HCT116 (cell line): ENCODE data around the gene TMEM187. TPM values are rescaled to one million over a fixed set of nuclear protein-coding genes. Genes with fewer than 3 reads are reported as not detected.
A peak's percentile ranks its signal among the peaks of the same experiment; 100 is the strongest.

Experiments used
- ATAC-seq: fragments of 200-7000 bp; cut with Tn5 transposase; 2 replicates; pipeline ENCODE4 v1.9.1; 2020; ENCODE audit warnings: mild to moderate bottlenecking, moderate library complexity
- BruUV-seq: library from RNA; stranded (reverse); fragments of 400-500 nt; replicated peaks from 2 replicates; lab custom pipeline; 2021; lab: Mats Ljungman, UMichigan
- CTCF ChIA-PET: fragments of 300-600 bp; sonication (Branson Sonifier 250); formaldehyde crosslinking; loops from one replicate; lab custom pipeline; 2021; ENCODE audit warnings: antibody characterized with exemption; lab: Charles Lee
- POLR2A ChIA-PET: fragments of 300-600, 350-600 bp; sonication (Branson Sonifier 250); formaldehyde crosslinking; loops from one replicate; lab custom pipeline; 2021; ENCODE audit warnings: antibody characterized with exemption; lab: Charles Lee
- RAD21 ChIA-PET, 2 experiments: fragments of 300-600 bp; sonication (Branson Sonifier 250); formaldehyde crosslinking; loops; one replicate each; lab custom pipeline; 2023; ENCODE audit warnings: low total read pairs in 2 of 2; ENCODE audit not compliant: uncharacterized antibody in 2 of 2, unreplicated experiment in 2 of 2, low non-redundant PET in 1 of 2; lab: Charles Lee
- DNase-seq: peaks from one replicate; pipeline ENCODE4 v3.0.0-alpha.2; 2010; ENCODE audit warnings: low read depth, low spot score
- H2AFZ ChIP-seq: fragments of 200-600 bp; shearing (Covaris generic), sonication (generic); 2 replicates; pipeline ENCODE4 v1.6.1; 2017; ENCODE audit warnings: low read depth, mixed run types, mixed read lengths, antibody characterized with exemption, low read length; ENCODE audit not compliant: poor library complexity, severe bottlenecking
- H3K27ac ChIP-seq: 2 replicates; pipeline ENCODE4 v1.5.1; 2012; ENCODE audit warnings: low read depth, low read length
- H3K27me3 ChIP-seq: fragments of 200-600 bp; sonication (generic); 2 replicates; pipeline ENCODE4 v1.6.1; 2016; ENCODE audit warnings: mixed run types, low read length, mixed read lengths; ENCODE audit not compliant: insufficient read depth
- H3K36me3 ChIP-seq, 2 experiments: fragments of 200-500 bp in 1 of 2; fragments of 200-600 bp in 1 of 2; sonication (Bioruptor generic) in 1 of 2; sonication (generic) in 1 of 2; 2 replicates each; pipeline versions ENCODE4 v1.5.1 to v1.6.1; 2014 to 2016; ENCODE audit warnings: low read length in 2 of 2, inconsistent platforms in 1 of 2, mixed read lengths in 1 of 2, mixed run types in 1 of 2; ENCODE audit not compliant: insufficient read depth in 2 of 2, control insufficient read depth in 1 of 2
- H3K4me1 ChIP-seq, 2 experiments: fragments of 200-600 bp in 1 of 2; sonication (generic) in 1 of 2; 2 replicates each; pipeline versions ENCODE4 v1.5.1 to v1.6.1; 2012 to 2017; ENCODE audit warnings: low read length in 2 of 2, inconsistent platforms in 1 of 2, mild to moderate bottlenecking in 1 of 2, mixed read lengths in 1 of 2, mixed run types in 1 of 2, moderate library complexity in 1 of 2; ENCODE audit not compliant: insufficient read depth in 2 of 2, control insufficient read depth in 1 of 2
- H3K4me2 ChIP-seq: fragments of 200-600 bp; sonication (generic); 2 replicates; pipeline ENCODE4 v1.6.1; 2017; ENCODE audit warnings: mixed run types, low read length, mixed read lengths
- H3K4me3 ChIP-seq, 2 experiments: fragments of 200-600 bp in 1 of 2; sonication (generic) in 1 of 2; replicated peaks in 1 of 2; 2 replicates each; pipeline ENCODE4 v1.5.1; 2011 to 2016; ENCODE audit warnings: low read length in 2 of 2, control low read depth in 1 of 2, low read depth in 1 of 2, mild to moderate bottlenecking in 1 of 2, mixed read lengths in 1 of 2, mixed run types in 1 of 2
- H3K79me2 ChIP-seq: fragments of 200-600 bp; sonication (generic); 2 replicates; pipeline ENCODE4 v1.6.1; 2017; ENCODE audit warnings: mild to moderate bottlenecking, mixed run types, low read length, moderate library complexity, mixed read lengths; ENCODE audit not compliant: insufficient read depth
- H3K9ac ChIP-seq: fragments of 200-600 bp; sonication (generic); 2 replicates; pipeline ENCODE4 v1.6.1; 2016; ENCODE audit warnings: low read length, mixed read lengths
- H3K9me2 ChIP-seq: fragments of 200-600 bp; sonication (generic), shearing (Covaris generic); 2 replicates; pipeline ENCODE4 v1.6.1; 2017; ENCODE audit warnings: mixed run types, mild to moderate bottlenecking, moderate library complexity; ENCODE audit not compliant: insufficient read depth
- H3K9me3 ChIP-seq, 2 experiments: fragments of 200-500 bp in 1 of 2; fragments of 200-600 bp in 1 of 2; sonication (Bioruptor generic) in 1 of 2; sonication (generic) in 1 of 2; 2 replicates each; pipeline ENCODE4 v1.6.1; 2014 to 2017; ENCODE audit warnings: low read length in 2 of 2, mixed read lengths in 2 of 2, inconsistent platforms in 1 of 2, low read depth in 1 of 2, mild to moderate bottlenecking in 1 of 2, mixed run types in 1 of 2, moderate library complexity in 1 of 2; ENCODE audit not compliant: control insufficient read depth in 1 of 2, insufficient read depth in 1 of 2
- H4K20me1 ChIP-seq: fragments of 200-600 bp; sonication (generic), shearing (Covaris generic); 2 replicates; pipeline ENCODE4 v1.6.1; 2017; ENCODE audit warnings: mixed run types, mild to moderate bottlenecking, moderate library complexity; ENCODE audit not compliant: insufficient read depth
- ATF3 ChIP-seq: IDR thresholded peaks from 2 replicates; pipeline ENCODE4 v1.6.1; 2012
- POLR2AphosphoS5 ChIP-seq: IDR thresholded peaks from 2 replicates; pipeline ENCODE4 v1.6.1; 2011; ENCODE audit warnings: mild to moderate bottlenecking, low read depth, low read length, moderate library complexity
- SRF ChIP-seq: IDR thresholded peaks from 2 replicates; pipeline ENCODE4 v1.6.1; 2012; ENCODE audit warnings: low read depth
- ZFX ChIP-seq: fragments of 450-650 bp; IDR thresholded peaks from 2 replicates; pipeline ENCODE4 v1.6.1; 2017
- ZNF274 ChIP-seq: fragments of 200-500 bp; sonication (Bioruptor generic); IDR thresholded peaks from 2 replicates; pipeline ENCODE4 v1.6.1; 2014; ENCODE audit warnings: mild to moderate bottlenecking, low read depth, low read length, inconsistent platforms
- intact Hi-C: fragments of 100-400 bp; cut with micrococcal nuclease; formaldehyde crosslinking; loops from 2 replicates; pipeline ENCODE4 v1.10.0; 2022
- total RNA-seq: library from RNA; stranded (reverse); gene quantifications from one replicate; pipeline ENCODE4 v1.2.1, GENCODE V29; 2021; ENCODE audit not compliant: unreplicated experiment

TMEM187 gene
- total RNA-seq, 1 experiment from 2014 or later = 12.6 TPM

GRCh38 chrX:154011376-154012335 lies 39.1 kb downstream of the TMEM187 start:
- no peak overlapping the region for H3K4me2 ChIP-seq
- H3K9me2 ChIP-seq = no peaks in the 10 kb centered on the region
- intact Hi-C loops = no loop called here
- no peak overlapping the region for H3K27ac ChIP-seq
- CTCF ChIA-PET = no interaction called here
- no peak overlapping the region for H2AFZ ChIP-seq
- no peaks in the 10 kb centered on the region for H3K9me3 ChIP-seq
- DNase-seq (no peak), ATAC-seq (no peak)
- no peak overlapping the region for H3K4me3 ChIP-seq
- RAD21 ChIA-PET = no interaction called here
- no peaks in the 10 kb centered on the region for H4K20me1 ChIP-seq
- H3K9ac ChIP-seq = no peak overlapping the region
- TF ChIP-seq ZFX (no peak), POLR2AphosphoS5 (0 out of 2 replicates have a peak, but pooled peaks have one; percentile 11)
- TF ChIP-seq, all 23 proteins: peak for 1
- H3K27me3 ChIP-seq = no peaks in the 10 kb centered on the region
- peaks cover 0 to 14% of the 10 kb centered on the region in 2 experiments; a peak in 2 of 4 replicates for H3K4me1 ChIP-seq
- H3K36me3 ChIP-seq = peaks cover 0 to 2% of the 10 kb centered on the region in 2 experiments; a peak in 1 of 4 replicates
- POLR2A ChIA-PET = no interaction called here
- peaks cover 7% of the 10 kb centered on the region; the same call in 1 of the 2 replicates for H3K79me2 ChIP-seq
- BruUV-seq = no TSS peak

GRCh38 chrX:154012336-154012991 lies 39.9 kb downstream of the TMEM187 start:
- Histone ChIP-seq H3K27ac (no peak overlapping the region), H3K9me2 (no peaks in the 10 kb centered on the region), H3K27me3 (no peaks in the 10 kb centered on the region), H3K4me2 (no peak overlapping the region), H4K20me1 (no peaks in the 10 kb centered on the region), H3K79me2 (peaks cover 14% of the 10 kb centered on the region; the same call in 1 of the 2 replicates), H3K9ac (no peak overlapping the region)
- DNase-seq = no peak
- RAD21 ChIA-PET = interaction anchor here in 1 of 2 experiments (0.6 kb wide), 1 partner anchor 312 kb away, joined by 3 read pairs; no protein-coding TSS in a partner anchor
- POLR2A ChIA-PET = no interaction called here
- no peak for TF ChIP-seq ZFX
- TF ChIP-seq ATF3 = no peak
- no peak for TF ChIP-seq SRF
- no peak for TF ChIP-seq ZNF274
- TF ChIP-seq, all 23 proteins: peak for 0
- no peak for ATAC-seq
- Histone ChIP-seq H3K36me3 (peaks cover 2 to 5% of the 10 kb centered on the region in 2 experiments; a peak in 1 of 4 replicates), H2AFZ (no peak overlapping the region), H3K4me3 (no peak overlapping the region), H3K4me1 (peaks cover 0 to 14% of the 10 kb centered on the region in 2 experiments; a peak in 2 of 4 replicates), H3K9me3 (no peaks in the 10 kb centered on the region)
- CTCF ChIA-PET = interaction anchor here (2.1 kb wide), 1 partner anchor 10 kb away, joined by 8 read pairs; no protein-coding TSS in a partner anchor
- intact Hi-C loops = no loop called here
- no TSS peak for BruUV-seq
